Melanocyte of skin (primary cell): Measurements from ENCODE around the gene HDDC3. TPM values are rescaled to one million over a fixed set of nuclear protein-coding genes. Genes with fewer than 3 reads are reported as not detected.

ENCODE experiments used
- small RNA-seq, 2 donors: library from RNA; depleted of rRNA; stranded (forward); fragments of <200 nt; gene quantifications; one replicate each; pipeline ENCODE3, GENCODE V24; 2012
- total RNA-seq, 2 donors: library from RNA; depleted of rRNA; stranded (reverse); fragments of >200 nt; gene quantifications; 2 replicates each; pipeline ENCODE4 v1.2.3, GENCODE V29; 2012

Gene HDDC3, protein sequence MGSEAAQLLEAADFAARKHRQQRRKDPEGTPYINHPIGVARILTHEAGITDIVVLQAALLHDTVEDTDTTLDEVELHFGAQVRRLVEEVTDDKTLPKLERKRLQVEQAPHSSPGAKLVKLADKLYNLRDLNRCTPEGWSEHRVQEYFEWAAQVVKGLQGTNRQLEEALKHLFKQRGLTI
- 10 to 100 TPM; 12.0 to 14.0 TPM for total RNA-seq

DNA sequence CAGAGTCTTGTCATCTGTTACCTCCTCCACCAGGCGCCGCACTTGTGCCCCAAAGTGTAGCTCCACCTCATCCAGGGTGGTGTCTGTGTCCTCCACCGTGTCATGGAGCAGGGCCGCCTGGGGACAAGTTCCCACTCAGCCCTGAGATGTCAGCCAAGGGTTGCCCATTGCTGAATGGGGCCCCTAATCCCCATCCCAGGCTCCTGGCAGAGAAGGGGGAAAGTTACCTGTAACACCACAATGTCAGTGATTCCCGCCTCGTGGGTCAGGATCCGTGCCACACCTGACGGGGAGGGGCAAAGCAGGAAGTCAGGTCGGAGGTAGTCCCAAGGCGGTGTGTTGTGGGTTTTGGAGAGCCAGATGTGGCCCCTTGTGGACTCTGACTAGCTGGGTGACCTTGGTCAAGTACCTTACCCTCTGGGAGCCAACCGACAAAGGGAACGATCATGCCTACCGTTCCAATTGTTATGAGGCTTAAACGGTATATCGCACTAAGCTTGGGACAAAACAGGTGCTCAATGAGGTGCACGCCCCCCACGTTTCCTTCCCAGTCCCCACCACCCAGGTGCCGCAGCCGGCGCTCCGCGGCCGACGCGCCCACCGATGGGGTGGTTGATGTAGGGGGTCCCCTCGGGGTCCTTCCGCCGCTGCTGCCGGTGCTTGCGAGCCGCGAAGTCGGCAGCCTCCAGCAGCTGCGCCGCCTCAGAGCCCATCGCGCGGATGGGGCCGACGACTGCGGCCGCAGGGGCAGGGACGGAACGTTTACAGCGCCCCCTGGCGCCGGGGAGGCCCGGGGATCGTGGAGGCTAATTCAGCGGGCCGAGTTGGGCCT lies at the start of gene HDDC3:
Gene HDDC3, minus strand, starts transcription at position 722 of the 832 bp plus-strand sequence. Its CDS starts 9 bp downstream, at position 713.

DNA sequence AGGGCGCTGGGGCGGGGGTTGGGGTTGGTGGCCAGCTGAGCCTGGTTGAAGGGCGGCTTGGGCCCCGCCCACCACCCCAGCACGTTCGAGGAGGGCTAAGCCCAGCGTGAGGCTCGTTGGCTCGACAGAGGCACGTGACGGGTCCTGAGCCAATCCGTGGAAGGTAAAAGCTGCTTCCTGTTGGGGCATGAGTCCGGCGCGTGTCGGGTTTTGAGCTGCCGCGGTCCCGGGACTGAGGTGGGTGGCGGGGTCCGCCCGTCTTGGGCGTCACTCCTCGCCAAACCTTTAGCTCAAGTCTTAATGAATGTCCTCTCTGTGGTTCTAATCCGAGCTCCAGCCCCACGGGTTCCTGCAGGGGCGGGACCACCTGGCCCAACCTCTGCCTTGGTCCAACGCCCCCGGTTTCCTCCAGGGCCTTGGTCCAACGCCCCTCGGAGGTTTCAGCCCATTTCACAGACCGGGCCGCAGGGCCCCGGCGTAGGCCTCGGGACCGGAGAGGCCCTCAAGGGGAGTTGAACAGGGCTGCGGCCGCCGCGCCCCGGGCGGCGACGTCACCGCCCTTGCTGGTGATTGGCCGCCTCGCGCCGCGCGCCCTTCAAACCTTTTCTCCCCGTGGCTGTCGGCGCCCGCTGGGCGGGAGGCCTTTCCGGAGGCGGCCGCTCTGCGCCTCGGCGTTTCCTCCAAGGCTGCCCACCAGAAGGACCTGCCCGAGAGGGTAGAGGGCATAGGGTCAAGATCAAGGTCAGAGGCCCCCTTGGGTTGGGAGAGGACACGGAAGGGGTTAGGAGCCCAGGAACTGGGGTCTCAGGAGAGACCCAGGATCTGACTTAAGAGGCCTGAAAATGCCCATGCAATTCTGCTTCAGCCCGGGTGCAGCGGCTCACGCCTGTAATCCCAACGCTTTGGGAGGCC lies 22.6 kb upstream of the HDDC3 start, which contains the start of gene RCCD1:
Gene RCCD1, plus strand, starts transcription at position 173 of the 912 bp plus-strand sequence. CDS start 1,851 bp downstream, outside the sequence.

DNA sequence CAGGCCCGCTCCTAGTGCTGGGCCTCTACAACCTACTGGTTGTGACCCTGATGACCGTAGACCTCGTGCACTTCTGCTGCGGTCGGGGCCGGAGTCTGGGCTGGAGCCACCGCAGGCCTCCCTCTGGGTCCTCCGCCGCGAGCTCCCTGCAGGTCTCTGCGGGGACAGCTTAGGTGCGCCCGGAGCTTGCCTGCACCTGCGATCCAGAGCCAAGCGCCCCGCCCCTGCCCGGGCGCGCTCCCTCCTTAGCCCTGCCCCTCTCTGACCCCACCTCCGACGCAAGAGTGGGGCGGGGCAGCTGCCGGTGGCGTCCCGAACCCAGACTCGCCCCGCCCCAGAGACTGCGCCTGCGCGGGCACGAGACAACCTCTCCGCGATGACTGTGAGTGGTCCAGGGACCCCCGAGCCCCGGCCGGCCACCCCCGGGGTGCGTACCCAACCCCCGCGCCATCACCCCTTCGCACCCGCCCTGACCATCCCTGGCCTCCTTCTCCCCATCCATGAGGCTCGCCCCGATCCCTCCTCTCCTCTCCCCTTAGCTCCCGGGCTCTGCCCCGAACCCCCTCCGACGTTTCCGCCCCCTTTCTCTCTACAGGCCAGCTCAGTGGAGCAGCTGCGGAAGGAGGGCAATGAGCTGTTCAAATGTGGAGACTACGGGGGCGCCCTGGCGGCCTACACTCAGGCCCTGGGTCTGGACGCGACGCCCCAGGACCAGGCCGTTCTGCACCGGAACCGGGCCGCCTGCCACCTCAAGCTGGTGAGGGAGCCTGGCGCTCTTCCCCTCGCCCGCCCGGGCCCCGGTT lies 2.8 kb upstream of the HDDC3 start, which contains the start of gene UNC45A:
Gene UNC45A, plus strand, starts transcription at position 337 of the 803 bp plus-strand sequence. Its CDS starts 40 bp downstream, at position 377.

DNA sequence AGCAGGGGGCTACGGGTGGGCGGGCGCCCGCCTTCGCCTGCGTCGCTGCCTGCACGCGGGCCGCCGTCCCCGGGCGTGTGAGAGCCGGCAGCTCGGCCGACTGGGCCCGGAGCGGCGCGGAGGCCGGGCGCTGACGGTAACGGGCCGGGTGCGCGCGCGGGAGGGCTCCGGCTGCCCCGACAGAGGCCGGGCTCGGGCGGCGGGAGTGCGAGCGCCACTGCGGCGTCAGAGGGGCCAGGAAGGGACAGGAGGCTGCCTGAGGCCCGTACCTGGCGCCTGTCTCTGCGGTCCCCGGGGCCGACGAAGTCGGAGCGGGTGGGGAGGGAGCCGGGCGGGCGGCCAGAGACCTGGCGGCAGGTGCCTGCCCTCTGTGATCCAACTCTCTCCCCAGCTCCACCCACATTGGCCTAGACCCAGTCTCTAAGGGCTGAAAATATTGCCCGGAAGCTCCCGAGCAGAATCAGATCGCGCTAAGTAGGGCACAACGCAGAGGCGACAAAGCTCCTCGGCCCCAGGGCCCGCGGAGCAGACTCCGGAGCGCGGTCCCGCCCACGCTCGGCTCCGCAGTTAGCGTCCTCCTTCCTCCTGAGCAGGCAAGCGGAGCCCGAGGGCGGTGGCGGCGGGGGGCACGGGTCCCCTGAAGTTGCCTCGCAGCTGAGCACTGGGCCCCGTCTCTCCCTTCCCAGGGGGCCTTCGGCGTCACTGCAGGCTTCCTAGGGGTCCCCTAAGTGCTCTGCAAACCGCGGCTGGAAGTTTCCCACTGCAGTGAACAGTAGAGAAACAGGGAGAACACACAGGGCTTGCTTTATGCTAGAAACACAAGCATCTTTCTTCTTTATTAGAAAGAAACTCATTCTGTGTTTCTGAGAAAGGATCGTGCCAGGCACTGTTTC lies 29.3 kb downstream of the HDDC3 start, which contains the start of gene MAN2A2:
Gene MAN2A2, plus strand, starts transcription at position 463 of the 893 bp plus-strand sequence. CDS start 906 bp downstream, outside the sequence.

DNA sequence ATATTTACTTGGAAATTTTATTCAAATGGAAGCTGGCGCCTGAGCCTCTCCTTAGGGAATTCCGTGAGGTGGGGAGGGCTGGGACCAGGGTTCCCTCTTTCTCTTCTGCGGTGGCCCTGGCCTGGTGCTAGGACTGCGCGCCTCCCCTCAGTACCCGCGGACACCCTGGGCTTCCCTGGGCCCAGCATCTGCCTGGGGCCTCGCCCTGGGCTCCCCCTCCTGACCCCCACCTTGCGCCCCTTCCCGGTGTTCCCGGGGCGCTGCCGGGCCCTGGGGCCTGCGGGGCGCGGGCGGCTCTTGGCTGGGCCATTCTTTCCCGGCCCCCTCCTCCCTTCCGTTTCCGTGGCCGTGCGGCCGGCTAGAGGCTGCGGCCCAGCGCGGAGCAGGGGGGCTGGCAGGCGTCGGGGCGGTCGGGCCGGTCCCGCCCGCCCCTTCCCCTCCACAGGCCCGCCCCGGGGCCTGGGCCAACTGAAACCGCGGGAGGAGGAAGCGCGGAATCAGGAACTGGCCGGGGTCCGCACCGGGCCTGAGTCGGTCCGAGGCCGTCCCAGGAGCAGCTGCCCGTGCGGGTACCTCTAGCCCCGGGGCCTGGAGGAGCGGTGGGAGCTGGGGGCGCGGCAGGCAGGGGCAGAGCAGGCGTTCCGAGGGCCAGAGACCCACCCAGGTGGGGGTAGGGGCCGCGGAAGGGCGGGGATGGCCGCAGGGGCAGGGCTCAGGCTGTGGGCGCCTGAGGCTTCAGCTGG lies 48.2 kb downstream of the HDDC3 start, which contains the start of gene FES:
Gene FES, plus strand, starts transcription at position 529 of the 743 bp plus-strand sequence. CDS start 542 bp downstream, outside the sequence.

Small RNA genes within 50 kb of the gene (small RNA-seq; reads per million reads assigned to genes)
- 0 reads per million in 2 donors for gene RF00019

Other genes starting within 250 kb of the HDDC3 start
- gene BLM, start 215.2 kb downstream of the HDDC3 start, total RNA-seq: 10 to 100 TPM in 1 of 2 donors, 1 to 10 TPM in 1; 9.3 to 25.3 TPM
- gene FURIN, start 64.0 kb downstream of the HDDC3 start, total RNA-seq: 10 to 100 TPM; 43.7 to 77.9 TPM
- gene FES, start 48.0 kb downstream of the HDDC3 start, total RNA-seq: 10 to 100 TPM; 23.4 to 70.3 TPM
- gene MAN2A2, start 29.2 kb downstream of the HDDC3 start, total RNA-seq: 10 to 100 TPM; 34.1 to 34.3 TPM
- 10 to 100 TPM; 81.2 to 95.2 TPM for gene UNC45A, start 2.7 kb upstream of the HDDC3 start, total RNA-seq
- 10 to 100 TPM; 14.5 to 17.0 TPM for gene RCCD1, start 22.3 kb upstream of the HDDC3 start, total RNA-seq
- 100 to 1,000 TPM in 1 of 2 donors, 10 to 100 TPM in 1; 93.9 to 255 TPM for gene PRC1, start 62.0 kb upstream of the HDDC3 start, total RNA-seq
- 10 to 100 TPM; 11.0 TPM for gene VPS33B, start 90.0 kb upstream of the HDDC3 start, total RNA-seq
- gene SV2B, start 167.7 kb upstream of the HDDC3 start, total RNA-seq: under 1 TPM; 0.33 to 0.34 TPM